SU-DHL-6 (cell line): ENCODE results near the gene SLC7A11.
A peak's percentile ranks its signal among the peaks of the same experiment; 100 is the strongest.
"Not testable (repeated sequence)": the region's sequence is repeated elsewhere in the genome, so short reads cannot be mapped to it uniquely, and the experiment has no call there.

Source experiments
- H2AFZ ChIP-seq: fragments of 200-600 bp; sonication (generic); 2 replicates; pipeline ENCODE4 v1.6.1; 2014; ENCODE audit warnings: low read depth, mild to moderate bottlenecking, moderate library complexity, mixed read lengths, antibody characterized with exemption, low read length; ENCODE audit not compliant: severe bottlenecking
- H3F3A ChIP-seq: fragments of 200-600 bp; shearing (Covaris generic); 2 replicates; pipeline ENCODE4 v1.6.0; 2016; ENCODE audit warnings: antibody characterized with exemption, mild to moderate bottlenecking; ENCODE audit not compliant: insufficient read depth
- H3K27ac ChIP-seq: fragments of 200-600 bp; sonication (generic); 2 replicates; pipeline ENCODE4 v1.5.1; 2016; ENCODE audit warnings: low read depth, mild to moderate bottlenecking, low read length, moderate library complexity, mixed read lengths
- H3K27me3 ChIP-seq: fragments of 200-600 bp; sonication (generic), shearing (Covaris generic); 2 replicates; pipeline ENCODE4 v1.6.0; 2014; ENCODE audit warnings: mild to moderate bottlenecking, low read length
- H3K36me3 ChIP-seq: fragments of 200-600 bp; sonication (generic); 2 replicates; pipeline ENCODE4 v1.6.1; 2014; ENCODE audit warnings: mild to moderate bottlenecking, low read length, mixed read lengths
- H3K4me2 ChIP-seq: fragments of 300-600, 200-600 bp; shearing (Covaris generic), sonication (generic); 2 replicates; pipeline ENCODE4 v1.6.0; 2014; ENCODE audit warnings: low read length, low read depth, mild to moderate bottlenecking; ENCODE audit not compliant: poor library complexity, severe bottlenecking
- H3K4me3 ChIP-seq: fragments of 200-600 bp; sonication (generic); 2 replicates; pipeline ENCODE4 v1.5.1; 2014; ENCODE audit warnings: antibody characterized with exemption, low read length, mild to moderate bottlenecking, mixed read lengths; ENCODE audit not compliant: insufficient read depth, poor library complexity, severe bottlenecking
- H3K79me2 ChIP-seq: fragments of 200-600 bp; sonication (generic); 2 replicates; pipeline ENCODE4 v1.6.1; 2014; ENCODE audit warnings: mild to moderate bottlenecking, low read length, moderate library complexity; ENCODE audit not compliant: insufficient read depth
- H3K9ac ChIP-seq: fragments of 200-600 bp; sonication (generic); 2 replicates; pipeline ENCODE4 v1.7.0; 2014; ENCODE audit warnings: mild to moderate bottlenecking, low read length
- H3K9me2 ChIP-seq: fragments of 200-600 bp; sonication (generic); replicated peaks from 2 replicates; pipeline ENCODE4 v1.6.1; 2014; ENCODE audit warnings: low read length; ENCODE audit not compliant: insufficient read depth
- H3K9me3 ChIP-seq: fragments of 200-600 bp; sonication (generic); 2 replicates; pipeline ENCODE4 v1.6.1; 2014; ENCODE audit warnings: low read length, mixed read lengths; ENCODE audit not compliant: insufficient read depth
- H4K20me1 ChIP-seq: fragments of 200-600 bp; sonication (generic); 2 replicates; pipeline ENCODE4 v1.6.1; 2014; ENCODE audit warnings: low read depth, mild to moderate bottlenecking, antibody characterized with exemption, low read length, moderate library complexity, mixed read lengths
- CTCF ChIP-seq: fragments of 200-600 bp; sonication (generic); IDR thresholded peaks from one replicate; pipeline ENCODE4 v1.5.1; 2017; ENCODE audit warnings: antibody characterized with exemption, mild to moderate bottlenecking, low read length, moderate library complexity; ENCODE audit not compliant: insufficient read depth, poor library complexity, severe bottlenecking
- EZH2phosphoT487 ChIP-seq: fragments of 200-600 bp; sonication (generic), shearing (Covaris generic); conservative IDR thresholded peaks from 2 replicates; pipeline ENCODE4 v1.6.1; 2018; ENCODE audit warnings: mild to moderate bottlenecking, antibody characterized with exemption, low read length, moderate library complexity, mixed read lengths

The SLC7A11 gene

GRCh38 chr4:138239491-138239890 lies 2.7 kb downstream of the SLC7A11 start:
- H3K4me3 ChIP-seq, result no peak overlapping the region
- H3K27ac ChIP-seq, result no peak overlapping the region
- H3K36me3 ChIP-seq, result no peaks in the 10 kb centered on the region
- no peaks in the 10 kb centered on the region for H3K27me3 ChIP-seq
- H3K9me3 ChIP-seq, result no peaks in the 10 kb centered on the region
- peaks cover 7% of the 10 kb centered on the region for H3F3A ChIP-seq
- H3K9ac ChIP-seq, result no peak overlapping the region
- H4K20me1 ChIP-seq, result no peaks in the 10 kb centered on the region
- H3K79me2 ChIP-seq, result peaks cover 30% of the 10 kb centered on the region
- TF ChIP-seq EZH2phosphoT487 (no peak), CTCF (no peak)
- no peak overlapping the region for H2AFZ ChIP-seq
- H3K9me2 ChIP-seq, result no peaks in the 10 kb centered on the region
- peak overlapping the region; percentile 94 for H3K4me2 ChIP-seq

- Histone ChIP-seq H3K9me3 (no peaks in the 10 kb centered on the region), H3K4me2 (peak overlapping the region; percentile 94), H3K9me2 (no peaks in the 10 kb centered on the region), H3K4me3 (no peak overlapping the region), H3K27me3 (no peaks in the 10 kb centered on the region), H2AFZ (no peak overlapping the region), H3K9ac (no peak overlapping the region), H3K79me2 (peaks cover 30% of the 10 kb centered on the region), H4K20me1 (no peaks in the 10 kb centered on the region), H3F3A (peaks cover 7% of the 10 kb centered on the region), H3K36me3 (no peaks in the 10 kb centered on the region), H3K27ac (no peak overlapping the region)
- no peak for TF ChIP-seq EZH2phosphoT487
- TF ChIP-seq CTCF, result no peak
Observed at GRCh38 chr4:138238521-138239292, 3.4 kb downstream of the SLC7A11 start.

- not testable (repeated sequence) for H2AFZ ChIP-seq, H3F3A ChIP-seq, H3K27ac ChIP-seq, H3K27me3 ChIP-seq, H3K36me3 ChIP-seq, H4K20me1 ChIP-seq, H3K9me2 ChIP-seq, H3K4me3 ChIP-seq, H3K4me2 ChIP-seq, H3K9me3 ChIP-seq, H3K9ac ChIP-seq
- peaks cover 30% of the 10 kb centered on the region for H3K79me2 ChIP-seq
Observed at GRCh38 chr4:138237132-138237531, 5.0 kb downstream of the SLC7A11 start.

- H3K4me2 ChIP-seq, result no peak overlapping the region
- H3K9me3 ChIP-seq, result no peaks in the 10 kb centered on the region
- no peak overlapping the region for H3K27ac ChIP-seq
- peaks cover 20% of the 10 kb centered on the region for H3K79me2 ChIP-seq
- H2AFZ ChIP-seq, result no peak overlapping the region
- H3F3A ChIP-seq, result no peaks in the 10 kb centered on the region
- no peaks in the 10 kb centered on the region for H3K27me3 ChIP-seq
- H4K20me1 ChIP-seq, result no peaks in the 10 kb centered on the region
- no peaks in the 10 kb centered on the region for H3K9me2 ChIP-seq
- H3K4me3 ChIP-seq, result no peak overlapping the region
- no peaks in the 10 kb centered on the region for H3K36me3 ChIP-seq
- H3K9ac ChIP-seq, result no peak overlapping the region
- TF ChIP-seq CTCF (no peak), EZH2phosphoT487 (no peak)
Observed at GRCh38 chr4:138236037-138236436, 6.1 kb downstream of the SLC7A11 start.
